NCI-H524 treated with DMSO at 0.1 percent for 48 hours (cell line): ENCODE measurements around the gene HLA-DPA1.
"Not testable (repeated sequence)": the region's sequence is repeated elsewhere in the genome, so short reads cannot be mapped to it uniquely, and the experiment has no call there.

Experiments used
- DNase-seq: peaks from one replicate; lab custom pipeline; 2025; lab: John Stamatoyannopoulos, UW

HLA-DPA1 gene

GRCh38 chr6:33073431-33073871 is at the start of gene HLA-DPA1:
TSS of gene HLA-DPA1 (minus strand) at chr6:33073649.
- DNase-seq = no peak

DNA sequence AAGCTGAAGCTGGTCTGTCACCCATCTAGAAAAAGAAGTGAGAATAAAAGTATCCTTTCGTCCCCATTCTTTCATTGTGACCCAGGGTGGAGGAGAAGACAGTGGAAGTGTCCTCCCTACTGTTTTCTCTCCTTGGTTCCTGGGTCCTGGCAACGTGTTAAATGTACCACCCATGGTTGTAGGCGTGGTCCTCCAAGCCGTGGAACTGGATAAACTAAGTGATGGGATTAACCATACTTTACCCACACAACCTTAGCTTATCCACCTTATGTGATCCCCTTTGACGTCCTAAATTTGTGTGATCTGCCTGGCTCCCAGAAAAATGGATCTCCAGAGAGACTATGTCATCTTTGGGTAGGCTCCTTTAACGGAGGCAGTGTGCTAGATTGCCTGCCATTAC is 49.7 kb upstream of the HLA-DPA1 start:
- no peak for DNase-seq

DNA sequence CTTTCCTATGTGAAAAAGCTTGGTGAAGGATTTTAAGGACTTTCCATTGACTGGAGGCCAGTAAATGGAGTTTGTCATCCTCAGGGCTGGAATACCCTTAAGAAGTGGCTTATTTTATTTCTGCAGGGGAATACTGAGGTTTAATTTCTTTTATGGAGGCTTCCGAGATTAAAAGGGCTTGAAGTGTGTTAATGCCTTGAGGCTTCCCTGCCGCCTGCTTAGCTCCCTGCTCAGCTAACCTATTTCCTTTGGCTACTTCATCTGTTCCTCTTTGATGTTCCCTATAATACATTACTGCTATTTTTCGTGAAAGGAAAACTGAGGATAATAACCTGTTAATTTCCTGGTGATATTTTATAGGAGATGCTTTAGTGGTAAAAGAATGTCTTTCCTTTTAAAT is 46.6 kb upstream of the HLA-DPA1 start:
- no peak for DNase-seq

DNA sequence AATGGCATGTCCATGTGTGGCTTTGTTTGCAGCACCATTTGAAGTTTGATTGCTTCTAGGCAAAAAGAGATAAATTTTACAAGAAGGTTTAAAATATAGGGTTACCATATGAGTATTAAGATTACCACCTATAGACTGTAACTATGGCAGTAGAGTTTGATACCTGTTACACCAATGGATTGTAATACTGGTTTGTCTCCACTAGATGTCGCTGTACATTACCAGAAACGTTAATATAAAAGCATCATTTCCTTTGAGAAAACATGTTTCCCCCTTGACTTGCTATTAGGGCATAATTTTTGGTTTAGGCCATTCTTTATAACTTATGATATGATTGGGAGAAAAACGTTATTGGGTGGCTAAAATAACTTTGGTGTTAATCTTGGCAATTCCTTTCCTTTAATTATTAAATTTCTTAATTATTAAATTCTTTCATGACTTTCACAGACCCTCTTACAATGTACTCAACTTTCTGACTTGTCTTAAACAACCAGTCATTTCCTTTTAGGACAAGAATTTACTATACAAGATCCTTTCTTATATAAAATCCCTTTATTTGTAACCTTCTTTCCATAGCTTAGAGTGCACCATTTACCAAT is 45.2 kb upstream of the HLA-DPA1 start:
- DNase-seq = no peak

- no peak for DNase-seq
These were observed 44.4 kb upstream of the HLA-DPA1 start for GRCh38 chr6:33117811-33118277.

DNA sequence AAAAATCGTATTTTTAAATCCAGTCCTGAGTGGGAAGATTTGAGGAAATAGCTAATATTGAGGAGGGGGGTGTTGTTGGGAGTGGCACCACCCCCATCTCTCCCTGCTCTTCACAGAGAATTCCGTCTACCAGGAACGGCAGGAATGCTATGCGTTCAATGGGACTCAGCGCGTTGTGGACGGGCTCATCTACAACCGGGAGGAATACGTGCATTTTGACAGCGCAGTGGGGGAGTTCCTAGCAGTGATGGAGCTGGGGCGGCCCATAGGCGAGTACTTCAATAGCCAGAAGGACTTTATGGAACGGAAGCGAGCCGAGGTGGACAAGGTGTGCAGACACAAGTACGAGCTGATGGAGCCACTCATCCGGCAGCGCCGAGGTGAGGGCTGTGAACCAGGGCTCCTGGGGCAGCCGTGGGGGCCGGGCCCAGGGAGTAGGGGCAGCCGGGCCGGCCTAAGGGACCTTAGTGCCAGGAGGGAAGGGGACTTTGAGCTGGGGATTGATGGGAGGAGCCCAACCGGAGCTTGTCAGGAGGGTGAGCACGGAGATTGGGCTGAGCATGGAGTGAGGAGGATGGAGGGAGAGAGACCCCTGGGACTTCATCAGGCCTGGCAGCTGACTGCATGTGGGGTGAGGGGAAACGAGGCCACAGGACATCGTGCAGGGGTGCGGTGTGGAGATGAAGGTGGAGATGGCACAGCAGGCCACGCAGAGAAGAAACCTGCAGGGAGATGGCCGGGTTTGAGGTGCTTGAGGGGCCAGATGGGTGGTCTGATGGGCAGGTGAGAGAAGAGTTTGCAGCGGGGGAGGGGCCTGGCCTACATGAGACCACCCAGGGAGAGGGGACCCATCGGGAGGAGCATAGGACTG is 43.6 kb upstream of the HLA-DPA1 start:
- DNase-seq = no peak

DNA sequence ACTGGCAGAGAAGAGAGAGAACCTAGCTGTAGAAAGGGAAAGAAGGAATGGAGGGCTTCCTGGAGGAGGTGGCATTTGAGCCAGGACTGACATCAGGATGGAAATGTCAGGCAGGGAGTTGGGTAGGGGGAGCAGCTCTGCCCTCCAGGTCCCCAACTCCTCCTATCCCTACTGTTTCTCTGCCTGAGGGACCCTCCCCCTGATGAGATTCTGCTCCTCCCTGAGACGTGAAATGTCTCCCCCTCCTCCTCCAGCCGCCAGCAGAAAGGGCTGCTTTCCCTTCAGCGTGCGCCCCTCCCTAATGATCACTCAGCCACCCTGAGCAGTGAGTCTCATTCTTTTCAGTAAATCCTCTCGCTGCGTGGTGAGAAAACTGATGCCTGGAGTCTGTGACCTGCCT is 43.0 kb upstream of the HLA-DPA1 start:
- no peak for DNase-seq

DNA sequence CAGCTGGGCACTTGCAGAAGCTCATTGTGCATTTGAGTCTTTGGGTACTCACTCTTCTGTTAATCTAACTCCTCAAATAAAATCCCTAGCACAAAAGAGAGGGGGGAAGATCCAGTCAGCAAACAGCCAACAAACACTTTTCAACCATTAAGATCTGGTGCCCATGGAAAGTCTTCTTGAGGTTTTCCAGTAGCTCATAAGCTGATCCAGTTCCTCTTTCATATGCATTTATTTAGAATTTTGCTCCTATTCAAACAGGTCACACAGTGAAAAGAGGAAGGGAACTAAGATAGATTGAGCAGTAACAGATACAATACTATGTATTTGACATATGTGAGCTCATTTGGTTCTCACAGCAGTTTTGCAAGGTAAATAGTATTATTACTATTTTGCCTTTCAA is 41.0 kb upstream of the HLA-DPA1 start:
- no peak for DNase-seq

- no peak for DNase-seq
These were observed 40.3 kb upstream of the HLA-DPA1 start for GRCh38 chr6:33113755-33114154.

DNA sequence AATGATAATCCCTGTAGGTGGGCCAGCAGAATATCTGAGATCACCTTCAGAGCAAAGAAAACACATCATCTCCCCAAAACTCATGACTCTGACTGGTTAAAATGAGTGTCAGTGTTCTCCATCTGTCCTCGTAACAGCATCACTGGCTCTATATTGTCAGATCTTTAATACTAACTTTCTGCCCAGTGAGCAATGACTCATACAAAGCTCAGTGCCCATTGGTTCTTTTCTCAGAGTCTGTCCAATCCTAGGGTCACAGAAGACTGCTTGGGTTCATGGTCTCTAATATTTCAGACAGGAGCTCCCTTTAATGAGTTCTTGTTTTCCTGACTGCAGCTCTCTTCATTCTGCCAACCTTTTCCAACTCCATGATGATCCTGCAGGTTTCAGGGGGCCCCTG is 38.7 kb upstream of the HLA-DPA1 start:
- no peak for DNase-seq

DNA sequence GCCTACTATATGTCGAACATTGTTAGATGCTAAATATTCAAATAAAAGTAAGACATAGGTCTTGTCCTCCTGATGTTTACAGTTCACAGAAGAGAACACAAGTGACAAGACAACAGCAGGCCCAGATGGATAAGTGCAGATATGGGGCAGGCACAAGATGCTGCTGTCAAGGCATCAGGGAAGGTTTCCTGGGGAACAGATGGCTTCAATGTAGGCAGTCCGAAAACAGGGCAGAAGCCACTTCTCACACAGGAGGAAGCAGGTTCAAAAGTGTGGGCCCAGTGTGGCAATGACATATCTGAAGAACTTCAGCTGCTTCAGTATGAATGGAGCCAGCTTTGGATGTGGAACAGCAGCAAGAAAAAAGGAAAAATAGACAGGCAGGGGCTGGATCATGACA is 34.9 kb upstream of the HLA-DPA1 start:
- DNase-seq = no peak

DNA sequence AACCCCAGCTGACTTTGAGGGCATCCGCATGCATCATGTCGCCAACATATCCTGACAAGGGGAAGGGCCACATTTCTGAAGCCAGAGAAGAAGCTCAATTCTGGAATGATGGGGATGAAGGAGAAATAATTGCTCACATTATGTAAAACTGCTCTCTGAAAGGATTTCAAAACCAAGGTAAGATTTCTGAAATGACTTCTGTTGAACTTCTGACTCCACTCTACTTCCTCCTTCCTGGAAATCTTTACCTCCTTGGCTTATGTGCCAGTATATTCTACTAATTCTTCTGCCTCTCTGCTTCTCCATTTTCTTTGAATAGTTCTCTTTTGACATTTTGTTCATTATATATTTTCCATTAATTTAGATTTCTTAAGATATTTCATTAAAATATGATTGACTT is 34.2 kb upstream of the HLA-DPA1 start:
- no peak for DNase-seq

DNA sequence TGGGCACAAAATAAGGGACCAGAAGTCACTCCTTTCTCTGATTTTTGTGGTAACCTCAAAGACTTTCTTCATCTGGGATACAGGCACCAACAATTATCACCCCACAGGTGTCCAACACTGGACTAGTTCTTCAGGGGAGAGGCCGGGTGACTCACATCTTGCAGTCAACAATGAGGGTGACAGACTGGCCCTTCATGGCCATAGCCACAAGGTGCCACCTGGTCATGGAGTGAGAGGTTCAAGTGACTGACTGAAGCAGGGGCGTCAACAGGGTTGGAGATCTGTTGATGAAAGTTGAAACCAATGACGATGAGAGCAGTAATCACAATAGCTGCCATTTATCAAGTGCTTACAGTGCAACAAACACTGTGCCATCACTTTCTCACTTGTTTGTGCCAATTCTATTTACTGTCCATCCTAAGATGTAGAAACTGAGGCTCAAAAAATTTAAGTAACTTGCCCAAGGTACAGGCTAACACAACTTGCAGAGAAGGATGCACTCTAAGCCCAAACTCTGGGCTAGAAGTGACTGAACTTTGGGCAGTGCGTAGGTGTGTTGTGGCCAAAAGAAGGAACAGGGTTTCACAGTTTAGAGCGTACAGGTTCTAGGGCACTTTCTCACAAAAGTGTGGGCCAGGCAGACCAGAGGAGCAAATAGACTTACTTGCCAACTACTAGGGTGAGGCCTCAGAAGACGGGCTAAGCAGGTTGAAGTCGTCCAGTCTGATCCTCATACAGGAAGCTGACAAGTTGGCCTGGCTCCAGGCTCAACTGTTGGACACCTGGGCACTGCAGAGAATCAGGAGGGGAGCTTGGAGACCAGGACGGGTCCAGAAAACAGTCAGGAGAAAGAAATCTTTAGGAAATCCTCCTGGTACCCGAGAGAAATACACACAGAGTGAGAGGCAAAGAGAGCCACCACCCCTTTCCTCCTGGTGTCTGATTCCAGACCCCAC is 32.7 kb upstream of the HLA-DPA1 start:
- DNase-seq = no peak

GRCh38 chr6:33105386-33105785 is 31.9 kb upstream of the HLA-DPA1 start:
- no peak for DNase-seq

GRCh38 chr6:33104887-33105286 is 31.4 kb upstream of the HLA-DPA1 start:
- no peak for DNase-seq

GRCh38 chr6:33103776-33104175 is 30.3 kb upstream of the HLA-DPA1 start:
- no peak for DNase-seq

GRCh38 chr6:33101121-33101737 is 27.8 kb upstream of the HLA-DPA1 start:
- DNase-seq = not testable (repeated sequence)

GRCh38 chr6:33095681-33096080 is 22.2 kb upstream of the HLA-DPA1 start:
- no peak for DNase-seq

DNA sequence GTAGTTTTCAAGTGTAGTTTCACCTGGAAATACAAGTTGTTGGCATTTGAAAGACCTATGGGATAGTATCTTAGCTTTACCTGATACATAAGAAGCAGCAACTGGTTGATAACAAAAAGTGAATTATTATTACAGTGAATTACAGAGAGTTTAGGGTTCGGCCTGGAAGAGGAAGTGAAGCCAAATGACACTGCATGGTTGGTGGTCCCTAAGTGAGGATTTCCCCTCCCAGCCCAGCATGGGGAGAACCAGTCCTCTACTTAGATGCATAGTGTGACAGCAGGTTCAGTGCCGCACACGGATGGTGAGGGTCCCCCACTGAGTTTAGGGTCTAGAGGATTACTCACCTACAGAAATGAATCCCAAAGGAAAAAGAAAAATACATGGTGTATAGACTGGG is 20.4 kb upstream of the HLA-DPA1 start:
- DNase-seq = no peak

DNA sequence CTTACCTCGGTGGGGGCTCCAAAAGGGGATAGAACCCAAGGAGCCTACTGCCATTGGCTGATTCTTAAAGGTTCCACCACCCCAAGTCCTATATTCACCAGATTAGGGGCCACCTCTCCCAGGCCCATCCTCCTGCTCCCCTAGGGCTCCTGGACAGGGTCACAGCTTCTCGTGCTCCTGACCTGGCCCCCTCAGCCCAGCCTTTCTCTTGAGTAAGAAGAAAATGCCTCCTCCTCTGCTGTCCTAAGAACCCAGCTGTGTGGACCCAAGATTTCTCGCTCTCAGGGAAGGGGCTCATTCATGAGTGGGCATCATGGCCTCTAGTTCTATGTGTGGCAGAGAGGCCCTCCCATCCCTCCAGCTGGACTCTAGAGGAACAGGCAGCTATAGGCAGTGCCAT is 18.9 kb upstream of the HLA-DPA1 start:
- no peak for DNase-seq

GRCh38 chr6:33091957-33092356 is 18.5 kb upstream of the HLA-DPA1 start:
- DNase-seq = no peak
